GM15510 (cell line): Measurements from ENCODE around the gene SCN1B.

Experiments
- POLR2A ChIP-seq: IDR thresholded peaks from 3 replicates; pipeline ENCODE4 v1.6.1; 2011; ENCODE audit warnings: borderline replicate concordance; ENCODE audit not compliant: insufficient read length; ENCODE audit errors: extremely low read depth

The SCN1B gene

GRCh38 chr19:35081201-35081600, 50.9 kb downstream of the SCN1B start:
- no peak for TF ChIP-seq POLR2A

- no peak for TF ChIP-seq POLR2A
Measured at GRCh38 chr19:35083691-35084508, 53.6 kb downstream of the SCN1B start.

GRCh38 chr19:35084509-35084762, 54.2 kb downstream of the SCN1B start:
- no peak for TF ChIP-seq POLR2A

GRCh38 chr19:35085947-35086346, 55.7 kb downstream of the SCN1B start:
- TF ChIP-seq POLR2A, result no peak

GRCh38 chr19:35086455-35086854, 56.2 kb downstream of the SCN1B start:
- TF ChIP-seq POLR2A, result no peak

GRCh38 chr19:35087393-35087792, 57.1 kb downstream of the SCN1B start:
- no peak for TF ChIP-seq POLR2A

- TF ChIP-seq POLR2A, result no peak
Measured at GRCh38 chr19:35088131-35088913, 58.1 kb downstream of the SCN1B start.

- TF ChIP-seq POLR2A, result no peak
Measured at GRCh38 chr19:35089554-35089953, 59.3 kb downstream of the SCN1B start.
